Measurements from ENCODE around the gene ILK.

Gene ILK

DNA sequence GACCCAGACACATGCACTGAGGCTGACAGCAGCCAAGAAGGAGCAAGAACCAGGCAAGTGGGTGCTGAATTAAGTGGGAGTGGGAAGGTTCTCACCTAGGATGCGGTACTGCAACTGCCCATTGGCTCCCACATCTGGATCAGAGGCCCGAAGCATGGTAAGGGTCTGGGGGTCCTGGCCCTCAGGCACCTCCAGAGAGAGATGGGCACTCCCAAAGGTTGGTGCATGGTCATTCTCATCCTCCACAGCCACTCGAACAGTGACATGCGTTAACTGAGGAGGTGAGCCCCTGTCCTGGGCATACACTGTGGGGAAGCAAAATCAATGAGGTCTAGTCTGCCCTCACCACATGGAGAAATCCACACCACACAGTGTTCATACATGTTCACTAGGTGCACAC lies 25.0 kb downstream of the ILK start:
- Histone ChIP-seq H3K27ac (replicated peaks) (no peak overlapping the region), H3K27me3 (ENCODE audit: insufficient read depth, poor library complexity, severe bottlenecking) (no peaks in the 10 kb centered on the region), H3K4me3 (replicated peaks; ENCODE audit: insufficient read depth, low read length) (no peak overlapping the region)
- no peak for TF ChIP-seq SPI1 (IDR thresholded peaks at IDR 0.05; ENCODE audit: borderline replicate concordance, low read depth)
- no peak for TF ChIP-seq GABPA (IDR thresholded peaks at IDR 0.05; ENCODE audit: low read depth)
- TF ChIP-seq, protein P1, sequence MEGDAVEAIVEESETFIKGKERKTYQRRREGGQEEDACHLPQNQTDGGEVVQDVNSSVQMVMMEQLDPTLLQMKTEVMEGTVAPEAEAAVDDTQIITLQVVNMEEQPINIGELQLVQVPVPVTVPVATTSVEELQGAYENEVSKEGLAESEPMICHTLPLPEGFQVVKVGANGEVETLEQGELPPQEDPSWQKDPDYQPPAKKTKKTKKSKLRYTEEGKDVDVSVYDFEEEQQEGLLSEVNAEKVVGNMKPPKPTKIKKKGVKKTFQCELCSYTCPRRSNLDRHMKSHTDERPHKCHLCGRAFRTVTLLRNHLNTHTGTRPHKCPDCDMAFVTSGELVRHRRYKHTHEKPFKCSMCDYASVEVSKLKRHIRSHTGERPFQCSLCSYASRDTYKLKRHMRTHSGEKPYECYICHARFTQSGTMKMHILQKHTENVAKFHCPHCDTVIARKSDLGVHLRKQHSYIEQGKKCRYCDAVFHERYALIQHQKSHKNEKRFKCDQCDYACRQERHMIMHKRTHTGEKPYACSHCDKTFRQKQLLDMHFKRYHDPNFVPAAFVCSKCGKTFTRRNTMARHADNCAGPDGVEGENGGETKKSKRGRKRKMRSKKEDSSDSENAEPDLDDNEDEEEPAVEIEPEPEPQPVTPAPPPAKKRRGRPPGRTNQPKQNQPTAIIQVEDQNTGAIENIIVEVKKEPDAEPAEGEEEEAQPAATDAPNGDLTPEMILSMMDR (IDR thresholded peaks at IDR 0.05; ENCODE audit: insufficient read depth, low read length), result no peak
- no peak for TF ChIP-seq REST (IDR thresholded peaks at IDR 0.05; ENCODE audit: insufficient replicate concordance, low read depth)
- no peak for TF ChIP-seq POLR2AphosphoS5 (IDR thresholded peaks at IDR 0.05; ENCODE audit: low read depth)
- no peak for DNase-seq (ENCODE audit: low read depth in 1 of 2, low spot score in 1 of 2)

DNA sequence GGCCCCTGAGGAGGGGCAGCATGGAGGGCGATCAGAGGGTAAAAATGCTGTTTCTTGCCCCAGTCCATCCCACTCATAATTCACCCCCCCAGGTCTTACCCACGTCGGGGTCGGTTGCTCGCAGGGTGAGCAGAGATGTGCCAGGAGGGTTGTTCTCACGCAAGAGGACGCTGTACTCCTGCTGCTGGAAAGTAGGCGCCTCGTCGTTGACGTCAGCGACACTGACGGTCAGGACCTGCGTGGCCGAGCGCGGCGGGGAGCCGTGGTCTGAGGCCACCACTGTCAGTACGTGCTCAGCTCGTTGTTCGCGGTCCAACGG lies 26.0 kb downstream of the ILK start:
- TF ChIP-seq REST (IDR thresholded peaks at IDR 0.05; ENCODE audit: insufficient replicate concordance, low read depth), result no peak
- TF ChIP-seq, protein P1 (IDR thresholded peaks at IDR 0.05; ENCODE audit: insufficient read depth, low read length), result no peak
- no peak for TF ChIP-seq GABPA (IDR thresholded peaks at IDR 0.05; ENCODE audit: low read depth)
- no peak for TF ChIP-seq POLR2AphosphoS5 (IDR thresholded peaks at IDR 0.05; ENCODE audit: low read depth)
- no peak for TF ChIP-seq SPI1 (IDR thresholded peaks at IDR 0.05; ENCODE audit: borderline replicate concordance, low read depth)
- H3K27ac ChIP-seq (replicated peaks), result no peak overlapping the region
- H3K27me3 ChIP-seq (ENCODE audit: insufficient read depth, poor library complexity, severe bottlenecking), result no peaks in the 10 kb centered on the region
- DNase-seq (ENCODE audit: low read depth in 1 of 2, low spot score in 1 of 2), result no peak
- H3K4me3 ChIP-seq (replicated peaks; ENCODE audit: insufficient read depth, low read length), result no peak overlapping the region

DNA sequence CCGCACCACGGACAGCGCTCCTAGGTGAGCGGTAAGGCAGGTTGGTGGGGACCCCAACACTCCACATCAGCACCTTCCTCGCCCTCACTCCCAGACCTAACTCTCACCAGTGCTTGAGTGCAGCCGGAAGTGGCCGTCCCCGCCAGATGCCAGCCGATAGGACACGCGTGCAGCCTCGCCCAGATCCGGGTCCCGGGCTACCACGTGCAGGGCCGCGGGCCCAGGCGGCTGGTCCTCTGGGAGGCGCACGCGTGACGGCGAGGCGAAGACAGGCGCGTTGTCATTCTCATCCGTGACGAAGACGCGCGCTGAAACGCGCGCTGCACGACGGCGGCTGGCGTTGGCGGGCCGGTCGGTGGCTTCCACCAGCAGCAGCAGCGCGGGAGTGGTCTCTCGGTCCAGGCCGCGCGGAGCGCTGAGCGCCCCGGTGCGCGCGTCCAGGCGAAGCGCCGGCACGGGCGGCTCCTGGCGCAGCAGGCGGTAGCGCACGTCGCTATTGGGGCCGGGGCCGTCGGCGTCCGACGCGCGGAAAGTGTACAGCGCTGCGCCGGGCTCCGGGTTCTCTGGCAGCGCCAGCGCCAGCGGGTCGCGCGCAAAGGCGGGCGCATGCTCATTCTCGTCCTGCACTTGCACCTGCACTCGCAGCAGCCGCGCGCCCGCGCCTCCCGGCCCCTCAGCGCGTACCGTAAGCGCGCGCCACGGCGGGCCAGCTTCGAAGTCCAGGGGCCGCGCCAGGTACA lies 26.5 kb downstream of the ILK start:
- no peak overlapping the region for H3K27ac ChIP-seq (replicated peaks)
- TF ChIP-seq REST (IDR thresholded peaks at IDR 0.05; ENCODE audit: insufficient replicate concordance, low read depth) (peak; percentile 48), GABPA (IDR thresholded peaks at IDR 0.05; ENCODE audit: low read depth) (no peak), POLR2AphosphoS5 (IDR thresholded peaks at IDR 0.05; ENCODE audit: low read depth) (no peak)
- TF ChIP-seq, protein P1 (IDR thresholded peaks at IDR 0.05; ENCODE audit: insufficient read depth, low read length), result no peak
- DNase-seq (ENCODE audit: low read depth in 1 of 2, low spot score in 1 of 2), result no peak
- no peak overlapping the region for H3K4me3 ChIP-seq (replicated peaks; ENCODE audit: insufficient read depth, low read length)
- no peaks in the 10 kb centered on the region for H3K27me3 ChIP-seq (ENCODE audit: insufficient read depth, poor library complexity, severe bottlenecking)

Data from HL-60 (cell line).